Measurements from ENCODE around the gene TMEM163.
"Not testable (repeated sequence)": the region's sequence is repeated elsewhere in the genome, so short reads cannot be mapped to it uniquely, and the experiment has no call there.

Gene TMEM163

DNA sequence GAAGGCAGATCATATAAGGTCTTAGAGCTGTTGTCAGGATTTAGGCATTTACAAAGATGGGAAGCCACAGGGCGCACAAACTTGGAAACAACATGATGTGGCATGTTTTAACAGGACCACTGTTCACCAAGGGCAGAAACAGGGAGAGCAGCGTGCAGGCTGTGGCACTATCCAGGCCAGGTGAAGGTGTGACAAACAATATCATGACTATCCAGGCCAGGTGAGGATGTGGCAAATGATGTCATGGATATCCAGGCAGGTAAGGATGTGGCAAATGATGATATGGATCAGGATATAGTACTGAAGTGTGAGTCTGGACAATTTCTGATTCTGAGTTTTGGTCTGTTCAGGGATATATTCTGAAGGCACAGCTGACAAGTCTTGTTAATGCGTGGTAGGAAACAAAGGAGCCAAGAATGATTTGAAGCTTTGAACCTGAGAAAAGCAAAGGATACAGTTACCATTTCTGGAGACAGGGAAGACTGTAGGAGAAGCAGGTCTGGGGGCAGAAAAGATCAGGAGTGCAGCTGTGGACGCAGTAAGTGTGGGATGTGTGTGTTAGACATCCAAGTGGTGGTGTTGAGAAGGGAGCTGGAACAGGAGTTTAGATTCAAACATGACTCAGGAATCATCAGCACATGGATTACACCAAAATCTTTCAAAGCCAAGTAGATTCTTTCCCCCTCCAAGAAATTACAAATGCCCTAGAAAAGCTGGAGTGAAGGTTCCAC, 205.9 kb downstream of the TMEM163 start:
- DNase-seq = no peak

DNA sequence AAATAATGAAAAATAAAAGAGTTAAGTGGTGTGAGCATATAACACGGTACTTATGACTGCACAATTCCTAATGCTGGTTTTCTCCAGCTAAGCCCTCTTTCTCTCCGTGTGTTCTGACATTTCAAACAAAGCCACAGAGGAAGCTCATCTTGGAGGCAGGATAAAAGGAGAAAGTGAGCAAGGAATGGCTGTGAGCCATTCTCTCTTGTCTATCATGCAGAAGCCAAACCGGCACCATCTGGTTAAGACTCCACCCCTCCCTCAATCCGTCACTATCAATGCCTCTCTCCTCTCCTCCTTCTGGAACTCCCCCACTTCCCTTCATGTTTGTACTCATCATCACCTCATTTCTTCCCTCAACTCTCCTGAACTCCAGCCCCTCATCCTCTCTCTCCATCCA, 210.4 kb downstream of the TMEM163 start:
- no peak for DNase-seq

DNA sequence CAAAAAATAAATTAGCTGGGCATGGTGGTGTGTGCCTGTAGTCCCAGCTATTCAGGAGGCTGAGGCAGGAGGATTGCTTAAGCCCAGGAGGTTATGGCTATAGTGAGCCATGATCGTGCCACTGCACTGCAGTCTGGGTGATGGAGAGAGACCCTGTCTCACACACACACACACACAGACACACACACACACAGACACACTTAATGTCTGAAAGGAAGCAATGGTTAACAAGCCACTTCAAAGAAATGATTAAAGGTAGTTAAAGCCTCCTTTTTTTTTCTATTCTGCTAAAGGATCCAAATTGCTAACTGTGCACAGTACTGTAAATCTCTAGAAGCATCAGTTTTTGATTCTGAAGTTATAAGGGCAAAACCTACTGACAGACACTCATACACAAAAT, 211.1 kb downstream of the TMEM163 start:
- DNase-seq = no peak

DNA sequence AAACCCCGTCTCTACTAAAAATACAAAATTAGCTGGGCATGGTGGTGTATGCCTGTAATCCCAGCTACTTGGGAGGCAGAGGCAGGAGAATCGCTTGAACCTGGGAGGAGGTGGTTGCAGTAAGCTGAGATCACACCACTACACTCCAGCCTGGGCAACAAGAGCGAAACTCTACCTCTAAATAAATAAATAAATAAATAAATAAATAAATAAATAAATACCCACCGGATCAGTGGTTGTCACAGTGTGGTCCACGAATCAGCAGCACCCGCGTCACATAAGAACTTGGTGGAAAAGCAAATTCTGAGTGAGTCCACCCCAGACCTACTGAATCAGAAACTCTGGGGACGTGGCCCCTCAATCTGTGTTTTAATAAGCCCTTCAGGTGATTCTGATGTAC, 211.6 kb downstream of the TMEM163 start:
- DNase-seq = not testable (repeated sequence)

DNA sequence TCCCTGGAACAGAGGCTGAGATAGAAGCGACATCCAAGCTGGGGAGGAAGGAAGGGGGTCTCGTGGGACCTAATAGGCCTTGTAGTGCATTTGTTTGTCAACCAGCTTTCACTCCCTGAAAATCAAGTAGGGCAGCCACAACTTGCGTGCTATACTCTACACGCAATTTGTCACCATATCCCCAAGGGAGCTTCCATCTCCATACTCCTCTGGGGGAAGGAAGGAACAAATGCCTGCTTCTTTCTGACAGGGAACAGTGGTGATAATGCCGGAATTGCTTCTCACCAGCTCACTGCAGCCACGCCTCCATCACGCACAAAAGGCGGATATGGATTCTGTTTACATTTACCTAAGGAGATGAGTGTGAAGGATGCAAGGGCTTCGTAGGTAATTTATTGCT, 213.4 kb downstream of the TMEM163 start:
- no peak for DNase-seq

DNA sequence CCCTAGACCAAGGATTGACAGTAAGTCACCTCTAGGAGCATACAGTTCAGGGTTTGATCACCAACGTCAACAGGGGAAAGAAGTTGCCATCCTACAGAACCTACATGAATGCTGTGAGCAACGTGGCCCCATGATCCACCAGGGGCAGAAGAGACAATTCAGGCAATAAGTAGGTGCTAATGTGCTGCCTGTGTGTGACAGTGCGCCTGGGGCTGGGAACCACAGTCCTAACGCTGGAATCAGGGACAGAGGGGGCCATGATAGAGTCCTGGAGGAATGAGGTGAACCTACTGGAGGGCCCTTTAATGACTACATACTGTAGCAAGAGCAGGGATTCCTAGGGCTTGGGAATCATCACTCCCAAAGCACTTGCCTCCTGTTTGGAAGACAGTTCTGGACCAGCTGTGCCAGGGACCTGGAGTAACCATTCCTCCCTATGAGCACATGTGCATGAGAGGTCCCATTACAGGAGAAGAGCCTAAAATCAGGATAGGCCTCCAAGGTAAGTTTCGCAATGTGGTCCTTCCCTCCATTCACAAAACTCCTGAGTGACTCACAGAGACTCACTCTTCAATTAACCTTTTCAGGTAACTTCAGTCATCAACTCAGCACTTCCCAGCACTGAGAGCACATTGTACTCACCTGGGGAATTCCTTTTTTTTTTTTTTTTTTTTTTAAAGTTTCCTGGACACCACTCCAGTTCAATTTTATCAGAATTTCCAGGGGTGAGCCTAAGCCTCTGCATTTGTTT, 214.0 kb downstream of the TMEM163 start:
- DNase-seq = no peak

DNA sequence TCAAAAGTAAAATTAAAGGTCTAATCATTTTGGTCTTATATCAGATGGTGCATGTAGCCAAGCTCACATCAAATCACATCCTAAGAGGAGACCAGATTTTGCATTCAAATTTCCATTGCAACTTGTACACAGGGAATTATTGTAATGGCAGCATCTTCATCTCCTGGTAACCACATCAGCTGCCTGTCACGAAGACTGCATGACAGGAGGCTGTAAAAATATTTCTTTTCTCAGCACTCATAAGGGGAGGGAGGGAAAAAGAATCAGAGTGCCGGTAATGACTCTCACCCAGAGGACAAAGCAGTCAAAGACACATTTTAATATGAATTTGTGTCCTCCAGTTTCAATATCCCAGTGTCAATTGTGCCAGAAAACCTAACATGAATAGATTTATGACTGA, 216.7 kb downstream of the TMEM163 start:
- no peak for DNase-seq

DNA sequence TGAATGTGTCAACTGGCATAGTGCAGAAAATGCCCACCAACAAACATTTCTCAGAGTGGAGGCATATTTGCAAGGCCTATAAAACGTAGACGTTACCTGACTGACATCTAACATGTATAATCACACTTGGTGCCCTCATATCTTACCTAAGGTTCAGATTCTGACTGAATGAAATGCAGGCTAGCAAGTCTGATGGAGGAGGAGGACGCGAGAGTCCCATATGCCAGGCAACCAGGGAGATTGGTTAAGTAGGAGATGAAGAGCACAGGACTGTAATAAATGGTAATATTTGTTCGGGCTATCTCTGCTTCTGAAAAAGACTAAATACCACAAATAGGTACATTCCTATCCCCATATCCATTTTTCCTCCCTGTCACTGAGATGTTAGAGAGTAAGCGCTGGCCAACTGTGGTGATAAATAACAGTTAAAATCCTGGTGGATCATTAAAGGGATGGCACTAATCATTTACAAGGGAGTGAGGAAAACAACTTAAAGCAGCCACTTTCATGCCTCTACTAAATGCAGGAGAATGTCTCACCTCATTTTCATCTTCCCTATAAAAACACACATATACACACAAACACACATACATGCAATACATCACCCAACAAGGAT, 217.2 kb downstream of the TMEM163 start:
- DNase-seq = no peak

DNA sequence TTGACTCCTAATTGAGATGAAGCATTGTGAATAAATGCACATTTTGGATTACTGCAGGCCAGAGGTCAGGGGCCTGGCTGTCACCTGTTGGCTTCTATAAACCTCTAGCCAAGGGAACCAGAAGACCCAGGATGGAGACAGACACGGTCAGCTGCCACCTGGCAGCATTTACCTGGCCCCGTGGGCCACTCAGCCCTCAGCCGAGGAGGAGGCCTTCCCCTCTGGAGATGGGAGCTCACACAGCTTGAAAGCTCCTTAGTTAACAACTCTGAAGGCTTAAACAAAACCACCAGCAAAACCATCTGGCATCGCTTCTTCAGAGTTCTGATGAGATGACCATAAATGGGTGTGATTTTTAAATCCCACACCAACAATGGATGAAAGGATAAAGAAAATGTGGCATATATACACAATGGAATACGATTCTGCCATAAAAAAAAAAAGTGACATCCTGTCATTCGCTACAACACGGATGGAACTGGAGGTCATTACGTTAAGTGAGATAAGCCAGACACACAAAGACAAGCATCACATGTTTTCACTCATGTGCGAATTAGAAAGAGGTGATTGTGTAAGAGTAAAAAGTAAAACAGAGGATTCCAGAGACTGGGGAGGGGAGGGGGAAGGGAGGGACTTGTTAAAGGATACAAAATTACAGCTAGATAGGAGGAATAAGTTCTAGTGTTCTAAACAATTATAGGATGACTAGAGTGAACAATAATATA, 218.4 kb downstream of the TMEM163 start:
- DNase-seq = no peak

DNA sequence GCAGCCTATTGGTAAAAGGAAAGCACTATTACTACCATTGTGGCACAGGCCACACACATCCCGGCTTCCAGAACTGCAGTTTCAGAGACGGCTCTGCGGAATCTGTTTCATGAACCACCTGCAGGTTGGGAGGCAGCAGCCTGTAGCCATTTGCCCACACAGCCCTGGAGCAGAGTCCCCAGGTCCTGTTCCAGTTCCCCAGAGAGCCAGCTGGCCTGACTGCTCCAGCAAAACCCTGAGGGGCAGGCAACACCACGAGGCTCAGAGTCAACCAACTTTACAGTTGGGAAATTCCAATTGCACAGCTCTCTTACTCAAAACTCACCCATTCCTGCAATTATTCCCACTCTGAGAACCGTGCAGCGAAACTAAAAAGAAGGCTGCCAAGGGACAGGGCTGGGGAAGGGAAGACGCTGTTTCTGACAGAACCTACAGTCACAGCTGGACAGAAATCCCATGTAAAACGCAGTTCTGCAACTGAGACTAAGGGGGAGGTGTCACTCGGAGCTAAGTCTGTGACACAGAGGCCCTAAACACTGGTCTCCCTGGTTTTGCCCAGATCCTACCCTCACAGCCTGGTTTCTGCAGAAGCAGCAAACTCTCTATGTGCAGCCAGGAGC, 219.4 kb downstream of the TMEM163 start:
- DNase-seq = no peak

DNA sequence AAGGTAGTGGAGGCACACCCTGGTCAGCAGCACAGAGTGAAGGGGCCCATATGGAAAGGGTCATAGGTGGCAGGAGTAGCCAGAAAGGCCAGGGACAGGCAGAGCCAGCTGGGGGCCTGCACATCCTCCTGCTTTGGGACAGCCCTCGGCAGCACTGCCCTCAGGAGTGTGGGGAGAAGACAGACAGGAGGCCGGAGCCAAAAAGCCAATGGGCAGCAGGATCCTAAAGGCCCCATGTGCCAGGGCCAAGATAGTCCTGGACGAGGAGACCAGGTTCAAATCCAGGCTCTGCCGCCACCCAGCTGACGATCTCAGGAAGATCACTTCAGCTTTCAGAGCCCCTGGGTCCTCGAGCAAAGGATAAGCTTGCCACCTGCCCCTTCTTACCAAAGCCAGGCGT, 220.1 kb downstream of the TMEM163 start:
- DNase-seq = no peak

DNA sequence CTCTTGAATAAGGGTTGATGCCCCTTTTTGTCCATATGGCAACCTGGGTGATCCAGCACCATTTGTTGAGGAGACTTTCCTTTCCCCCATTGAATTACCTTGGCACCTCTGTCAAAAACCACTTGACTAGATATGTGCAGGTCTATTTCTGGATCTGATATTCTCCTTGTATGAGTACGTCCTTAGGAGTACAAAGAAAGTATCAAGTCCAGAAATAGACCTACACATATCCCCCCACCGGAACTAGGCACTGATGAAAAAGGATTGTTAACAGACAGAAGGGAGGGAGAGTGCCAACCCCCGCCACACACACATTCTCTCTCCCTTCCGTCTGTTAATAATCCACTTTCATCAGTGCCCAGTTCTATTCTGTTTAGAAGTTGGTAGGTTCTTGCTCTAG, 225.0 kb downstream of the TMEM163 start:
- no peak for DNase-seq

DNA sequence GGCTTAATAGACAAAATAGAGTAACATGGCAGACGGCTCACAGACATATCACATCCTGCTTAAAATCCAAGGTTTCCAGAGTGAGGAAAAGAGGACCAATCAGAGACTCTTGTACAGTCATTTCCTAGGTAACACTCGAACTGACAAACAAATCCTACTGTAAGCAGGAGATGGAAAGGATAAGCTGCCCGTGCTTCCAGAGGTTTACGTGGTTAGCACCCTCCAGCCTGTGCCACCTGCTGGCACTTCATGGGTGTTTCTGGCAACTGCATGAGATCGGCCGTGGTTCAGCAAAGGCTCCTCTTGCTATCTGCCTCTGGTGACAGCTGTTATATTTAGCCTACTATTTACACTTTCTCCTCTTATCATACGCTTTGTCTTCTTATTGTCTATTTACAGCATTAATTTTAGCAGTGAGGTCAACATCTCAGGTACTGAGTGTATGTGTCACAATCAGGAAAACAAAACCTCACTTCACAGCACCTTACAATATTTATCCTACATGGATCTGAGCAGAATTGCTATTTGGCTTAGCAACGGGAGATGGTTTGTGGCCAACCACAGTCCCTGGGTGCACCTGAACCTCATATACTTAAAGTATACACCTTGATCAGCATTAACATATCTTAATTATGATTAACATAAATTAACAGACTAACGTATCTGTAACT, 226.9 kb downstream of the TMEM163 start:
- DNase-seq = no peak

DNA sequence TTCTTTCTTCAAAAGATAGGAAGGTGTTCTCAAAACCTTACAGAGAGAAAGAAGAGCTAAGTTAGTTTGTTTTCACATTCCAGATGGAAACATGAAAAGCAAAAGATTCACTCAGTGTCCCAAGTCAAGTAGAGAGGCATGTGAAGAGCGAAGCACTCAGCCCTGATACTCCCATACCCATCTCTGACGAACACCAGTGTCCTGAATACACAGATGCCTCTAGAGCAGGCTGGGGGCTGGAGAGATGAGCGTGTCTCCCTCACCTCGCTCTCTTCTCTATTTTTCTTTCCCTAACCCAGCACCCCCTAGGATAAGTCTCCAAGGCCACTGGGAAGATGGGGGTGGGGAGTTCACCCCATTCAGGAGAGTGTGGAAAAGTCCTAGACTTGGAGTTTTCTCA, 227.8 kb downstream of the TMEM163 start:
- DNase-seq = no peak

DNA sequence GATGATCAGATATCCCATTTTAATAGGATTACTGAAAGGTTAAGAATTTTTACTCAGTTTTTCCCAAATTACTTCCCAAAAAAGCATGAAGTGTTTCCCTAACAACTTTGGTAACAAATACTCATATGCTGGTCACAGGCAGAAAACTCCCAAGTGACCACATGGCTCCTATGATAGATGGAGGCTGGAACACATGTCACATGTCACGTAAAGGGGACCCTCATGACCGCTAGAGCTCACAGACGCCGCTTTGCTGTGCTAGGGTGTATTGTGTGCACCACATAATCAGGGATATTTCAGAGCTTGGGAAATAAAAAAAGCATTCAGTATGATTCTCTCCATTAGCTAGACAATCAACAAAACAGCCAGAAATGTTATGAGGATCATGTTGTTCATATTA, 228.2 kb downstream of the TMEM163 start:
- DNase-seq = no peak

DNA sequence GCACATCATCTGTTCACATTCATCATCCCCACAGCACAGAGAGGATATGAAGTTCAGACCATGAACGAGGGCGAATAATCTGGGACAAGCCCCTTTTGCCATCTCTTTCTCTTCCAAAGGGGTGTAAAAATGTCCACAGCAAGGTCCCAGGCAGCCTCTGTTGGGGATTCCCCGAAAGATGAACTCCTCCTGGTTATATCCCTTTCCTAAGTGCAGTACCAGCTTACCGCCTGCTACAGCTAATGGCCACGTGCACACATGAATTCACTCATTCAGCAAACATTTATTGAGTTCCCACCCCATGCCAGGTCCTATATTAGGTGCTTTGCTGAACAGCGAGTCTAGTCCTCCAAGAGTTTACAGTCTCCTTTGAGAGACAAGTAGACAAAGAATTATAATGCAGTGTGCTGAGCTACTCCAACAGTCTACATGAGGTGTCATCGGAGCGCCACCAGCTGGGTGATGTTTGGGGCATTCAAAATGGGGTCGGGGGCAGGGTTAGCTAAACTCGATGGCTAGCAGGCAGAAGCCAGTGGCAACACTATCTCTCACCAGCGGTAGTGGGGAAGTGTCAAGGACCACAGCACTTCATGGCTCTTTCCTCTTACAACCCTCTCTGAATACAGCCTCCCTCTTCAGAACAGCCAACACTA, 228.9 kb downstream of the TMEM163 start:
- no peak for DNase-seq

DNA sequence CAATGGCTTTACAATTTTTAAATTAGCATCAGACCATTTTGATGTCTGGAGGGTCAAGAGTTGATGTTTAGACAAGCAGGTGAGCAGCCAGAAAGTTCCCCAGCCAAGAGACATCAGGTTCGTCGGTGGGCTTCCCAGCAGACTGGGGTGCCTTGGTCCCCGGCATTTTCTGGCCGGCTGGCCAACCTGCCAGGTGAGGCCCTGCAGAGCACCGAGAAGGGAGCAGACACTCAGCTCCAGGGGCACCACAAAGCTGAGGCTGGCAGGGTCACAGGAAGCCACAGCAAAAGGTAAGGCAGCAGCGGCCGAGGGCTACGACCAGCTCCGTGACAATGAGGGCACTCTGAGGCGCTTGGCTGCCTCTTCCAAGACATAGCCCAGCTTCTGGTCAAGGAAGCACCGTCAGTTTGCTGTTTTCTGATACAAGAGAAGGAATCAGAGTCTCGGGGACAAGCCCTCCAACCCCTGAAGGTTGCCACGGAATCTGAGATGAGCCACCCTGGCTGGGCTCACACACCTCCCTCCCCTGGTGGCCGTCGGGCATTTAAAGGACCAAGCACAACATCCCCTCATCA, 235.9 kb downstream of the TMEM163 start:
- no peak for DNase-seq

DNA sequence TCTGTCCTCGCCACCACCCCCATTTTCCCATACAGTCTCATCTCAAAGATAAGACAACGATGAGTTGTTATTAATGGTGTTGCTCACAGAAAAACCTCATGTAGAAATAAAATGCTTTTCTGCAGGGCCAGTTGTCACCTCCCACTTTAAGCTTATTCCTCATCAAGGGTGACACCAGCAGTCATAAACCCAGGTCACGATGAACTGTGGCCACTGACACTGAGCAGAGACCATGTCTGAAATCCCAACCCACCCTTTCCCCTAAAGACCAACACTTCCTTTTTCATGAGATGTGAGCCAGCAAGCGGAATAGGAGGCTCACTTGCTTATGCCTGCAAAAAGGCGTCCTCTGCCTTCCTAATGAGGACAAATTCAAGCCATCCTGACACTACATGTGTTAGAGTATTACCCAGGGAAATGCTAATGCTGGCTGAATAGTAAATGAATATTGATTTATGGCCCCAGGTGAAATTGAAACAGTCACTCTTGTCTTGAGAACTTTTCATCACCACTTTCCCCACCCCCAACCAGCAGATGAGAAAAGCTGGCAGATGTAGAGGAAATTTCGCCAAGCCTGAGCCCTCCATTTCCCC, 236.6 kb downstream of the TMEM163 start:
- no peak for DNase-seq

DNA sequence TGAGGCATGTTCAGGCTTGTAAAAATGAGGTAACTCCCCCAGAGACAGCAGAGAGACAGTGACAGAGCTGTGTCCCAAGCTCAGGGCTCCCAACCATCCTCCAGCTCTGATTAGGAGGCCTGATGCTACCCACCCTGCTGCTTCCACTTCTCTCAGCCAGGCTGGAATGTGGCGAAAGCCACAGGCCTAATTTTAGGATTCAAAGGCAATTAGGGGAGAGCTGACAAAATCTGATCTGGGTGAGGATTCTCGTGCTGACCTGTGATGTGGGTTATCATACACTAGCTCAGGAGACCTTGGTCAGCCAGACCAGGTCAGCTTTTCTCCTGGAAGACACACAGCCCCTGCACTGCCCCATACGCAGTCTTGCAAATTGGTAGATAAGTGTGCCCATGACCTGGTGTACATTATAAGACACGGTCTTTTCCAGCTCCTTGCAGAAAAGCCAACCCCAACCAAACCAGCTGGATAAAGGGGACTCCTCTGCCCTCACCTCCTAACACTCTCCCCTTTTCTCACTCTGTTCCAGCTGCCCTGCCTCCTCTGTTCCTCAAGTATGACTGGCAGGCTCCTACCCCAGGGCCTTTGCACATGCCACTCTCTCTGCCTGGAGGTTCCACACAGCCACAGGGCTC, 239.0 kb downstream of the TMEM163 start:
- DNase-seq = no peak

DNA sequence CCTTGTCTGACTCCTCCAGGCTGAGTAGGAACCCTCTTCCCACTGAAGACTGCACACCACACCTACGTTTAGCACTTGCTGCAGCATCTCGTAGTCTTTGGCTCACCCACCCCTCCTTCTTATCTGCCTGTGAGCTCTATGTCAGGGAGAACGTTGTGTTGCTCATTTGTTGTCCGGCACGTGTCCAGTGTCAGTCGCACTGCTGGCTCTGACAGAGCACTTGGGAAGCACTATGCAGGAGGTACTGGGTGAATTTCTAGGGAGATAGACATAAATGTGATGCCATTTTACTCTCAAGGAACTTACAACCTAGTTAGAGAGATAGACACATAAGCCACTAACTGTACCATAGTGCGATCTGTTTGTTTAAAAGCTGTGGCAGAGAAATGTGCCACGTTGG, 241.8 kb downstream of the TMEM163 start:
- DNase-seq = not testable (repeated sequence)

All from activated CD4-positive, alpha-beta T cell treated with anti-CD3 and anti-CD28 coated beads for 48 hours (primary cell).